Activated CD8-positive, alpha-beta memory T cell treated with anti-CD3 and anti-CD28 coated beads, Interleukin-2, amount 50 U/mL, for 1 hour (primary cell): Measurements from ENCODE around the gene PTPN3.

Source experiments
- DNase-seq: peaks from one replicate; pipeline ENCODE4 v3.0.0-alpha.2; 2020; ENCODE audit errors: extremely low read depth

PTPN3 gene

DNA sequence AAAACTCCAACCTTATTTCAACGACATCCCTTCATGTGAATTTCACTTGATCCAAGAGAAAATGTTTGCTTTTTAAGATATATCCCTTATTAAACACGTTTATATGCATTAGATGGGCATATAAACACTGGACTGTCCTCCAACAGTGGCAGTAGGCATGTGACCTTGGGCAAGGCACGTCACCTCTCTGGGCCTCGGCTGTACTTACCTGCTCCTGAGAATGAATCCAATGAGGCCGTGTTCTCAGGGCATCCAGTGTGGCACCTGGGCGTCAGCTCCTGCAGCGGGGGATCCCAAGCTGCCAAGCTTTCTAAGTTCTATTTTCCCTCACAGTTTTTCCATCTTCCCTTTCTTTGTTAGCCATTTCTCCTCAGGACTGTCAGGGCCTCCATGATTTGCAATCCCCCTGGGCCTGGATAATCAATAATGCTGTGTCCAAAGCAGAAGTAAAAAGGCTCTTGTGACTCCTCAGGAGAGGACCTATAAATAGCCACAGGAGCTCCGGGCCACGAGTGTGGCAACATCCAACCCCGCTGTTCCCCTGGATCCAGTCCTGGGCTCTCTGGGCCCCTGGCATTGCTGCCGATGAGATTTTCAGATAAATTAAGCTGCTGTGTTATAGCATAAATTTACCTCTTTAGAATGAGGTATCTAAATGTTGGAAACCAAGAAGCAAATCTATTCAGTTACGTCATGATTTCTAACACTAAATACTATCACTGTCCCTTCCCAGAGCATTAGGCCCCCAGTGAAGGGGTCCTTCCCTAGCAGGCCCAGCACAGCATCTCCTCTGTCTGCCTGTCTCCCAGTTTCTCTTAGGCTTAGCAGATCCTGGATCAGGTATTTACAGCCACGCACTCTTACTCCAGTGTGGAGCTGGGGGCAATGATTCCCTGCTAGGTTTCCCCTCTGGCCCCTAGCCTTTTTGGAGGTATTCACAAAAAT is 76.8 kb downstream of the PTPN3 start:
- DNase-seq, result no peak

DNA sequence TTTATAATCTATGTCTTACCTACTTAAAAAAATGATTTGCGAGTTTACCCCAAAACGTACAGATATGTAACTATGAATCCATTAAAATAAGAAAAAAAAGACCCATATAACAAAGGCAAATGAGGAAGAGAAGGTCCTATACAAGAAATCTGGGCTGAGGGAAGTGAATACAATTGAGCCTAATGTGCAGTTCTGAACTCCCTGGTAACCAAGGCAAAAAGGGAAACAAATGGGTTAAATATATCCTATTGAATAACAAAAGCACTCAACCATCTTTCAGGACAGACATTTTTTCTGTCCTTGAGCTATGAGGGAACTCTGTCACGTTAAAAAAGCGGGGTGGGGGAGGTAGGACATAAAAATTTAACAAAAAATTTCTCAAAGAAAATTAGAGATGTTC is 78.6 kb downstream of the PTPN3 start:
- DNase-seq, result no peak

DNA sequence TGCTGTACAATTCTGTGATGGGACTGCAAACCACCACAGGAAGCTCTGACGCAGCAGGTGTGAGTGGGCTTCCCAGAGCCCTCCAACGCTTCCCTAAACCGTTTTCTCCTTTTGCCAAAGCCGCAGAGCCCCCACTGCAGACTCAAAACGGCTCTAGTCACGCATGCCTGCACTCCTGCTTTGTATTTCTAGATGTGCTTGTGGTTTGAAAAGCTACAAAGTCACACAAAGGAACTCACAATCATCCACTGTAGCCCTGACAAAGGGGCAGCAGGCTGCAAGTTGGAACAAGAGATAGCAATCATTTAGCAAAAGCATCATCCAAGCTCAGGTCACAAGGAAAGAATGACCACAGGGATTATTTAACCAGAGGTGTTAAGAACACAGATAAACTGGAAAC is 79.3 kb downstream of the PTPN3 start:
- no peak for DNase-seq

DNA sequence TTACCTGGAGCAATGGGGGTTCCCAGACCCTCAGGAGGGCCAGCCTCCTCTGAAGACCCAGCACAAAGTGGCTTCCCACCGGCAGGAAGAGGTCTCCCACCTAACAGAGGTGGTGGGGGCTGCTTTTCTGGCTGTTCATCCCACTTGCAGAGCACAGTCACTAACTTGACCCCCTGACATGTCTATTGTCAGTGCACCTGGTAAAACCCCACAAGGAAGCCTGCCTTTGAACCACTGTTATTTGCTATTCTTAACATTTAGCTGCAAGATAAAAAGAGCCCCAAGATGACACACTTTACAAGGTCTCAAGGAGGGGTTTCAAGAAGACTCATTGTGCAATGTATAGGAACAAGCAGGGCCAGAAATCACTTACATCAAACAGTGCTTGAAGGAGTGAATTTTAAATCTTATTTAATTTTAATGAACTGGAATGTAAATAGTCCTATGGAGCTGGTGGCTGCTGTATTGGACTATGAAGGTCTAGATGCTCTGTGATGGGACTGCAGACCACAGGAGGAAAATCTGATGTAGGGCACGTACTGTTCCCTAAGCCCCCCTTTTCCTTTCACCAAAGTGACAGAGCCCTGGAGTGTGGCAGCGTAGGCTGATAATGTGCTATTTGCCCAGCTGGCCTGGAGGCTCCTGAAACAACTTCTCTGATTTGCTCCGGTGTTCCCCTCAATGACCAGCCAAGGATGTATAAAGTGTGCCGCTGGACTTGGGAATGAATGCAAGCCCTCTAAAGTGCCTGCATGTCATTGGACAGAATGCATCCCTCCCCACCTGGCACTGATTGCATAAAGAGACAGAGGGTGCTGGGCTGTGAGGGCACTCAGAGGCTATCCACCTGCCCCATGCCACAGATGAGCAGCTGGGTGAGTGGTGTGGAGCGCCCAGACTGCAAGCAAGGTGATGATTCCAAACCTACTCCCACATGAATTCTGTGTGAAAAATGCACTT is 80.2 kb downstream of the PTPN3 start:
- DNase-seq, result no peak

DNA sequence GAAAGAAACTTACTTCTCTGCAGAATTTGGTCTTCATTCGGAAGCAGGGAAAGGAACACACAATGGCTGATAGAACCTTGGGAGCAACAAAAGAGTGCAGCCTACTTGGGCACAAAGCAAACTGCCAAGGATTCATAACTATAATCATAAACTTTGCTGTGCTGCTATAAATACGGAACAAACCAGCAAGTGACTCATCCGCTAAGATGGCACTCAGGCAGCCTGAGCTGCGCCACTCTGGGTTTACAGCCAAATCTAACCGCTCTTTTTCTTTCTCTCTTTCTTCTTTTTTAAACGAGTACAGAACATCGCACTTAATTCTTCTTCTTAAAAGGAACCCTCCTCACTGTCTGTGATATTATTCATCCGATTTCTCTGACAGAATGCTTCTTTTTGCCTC is 81.1 kb downstream of the PTPN3 start:
- no peak for DNase-seq

DNA sequence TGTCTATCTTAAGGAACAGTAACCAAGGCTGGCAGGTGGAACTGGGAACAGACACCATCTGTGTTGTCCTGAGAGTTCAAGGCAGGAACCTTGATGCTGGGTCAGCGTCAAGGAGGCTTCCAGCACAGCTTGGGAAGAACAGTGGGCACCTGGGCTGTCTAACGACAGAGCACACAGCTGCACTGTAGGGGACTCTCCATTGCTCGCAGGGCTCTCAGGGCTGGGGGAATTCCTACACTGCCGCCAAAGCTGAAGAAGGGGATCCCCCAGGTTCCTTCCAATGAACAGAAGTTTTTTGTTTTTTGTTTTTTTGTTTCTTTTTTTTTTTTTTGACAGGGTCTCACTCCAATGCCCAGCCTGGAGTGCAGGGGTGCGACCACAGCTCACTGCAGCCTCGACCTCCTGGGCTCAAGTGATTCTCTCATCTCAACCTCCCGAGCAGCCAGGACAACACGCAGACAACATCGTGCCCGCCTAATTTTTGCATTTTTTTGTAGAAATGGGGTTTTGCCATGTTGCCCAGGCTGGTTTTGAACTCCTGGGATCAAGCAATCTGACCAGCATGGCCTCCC is 81.9 kb downstream of the PTPN3 start:
- no peak for DNase-seq

DNA sequence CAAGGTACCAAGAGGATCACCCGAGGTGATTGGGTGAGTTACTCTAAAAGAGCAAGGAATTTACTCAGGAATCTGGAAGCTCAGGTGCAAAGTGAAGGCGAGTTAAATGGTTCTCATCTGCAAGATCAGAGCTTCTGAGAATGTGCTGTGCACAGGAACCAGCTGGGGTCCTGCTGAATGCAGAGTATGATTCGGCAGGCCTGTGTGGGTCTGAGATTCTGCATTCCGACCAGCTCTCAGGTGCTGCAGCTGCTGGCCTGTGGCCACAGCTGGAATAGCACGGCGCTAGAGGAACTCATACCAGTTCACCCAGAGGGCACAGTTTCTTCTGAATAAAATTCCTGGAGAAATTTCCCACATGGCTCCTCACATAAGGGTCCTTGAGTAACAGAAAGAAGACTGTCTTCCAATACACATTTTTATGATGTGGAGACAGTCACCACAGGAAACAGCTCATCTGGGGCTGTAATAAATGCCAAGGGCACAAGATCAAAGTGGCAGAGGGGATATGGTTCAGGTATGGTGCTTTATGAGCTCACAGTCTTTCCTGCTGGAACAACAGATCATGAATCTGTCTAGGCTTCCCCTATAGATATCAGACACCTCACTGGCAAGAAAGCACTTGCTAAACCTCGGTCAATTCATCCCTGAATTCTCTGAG is 83.9 kb downstream of the PTPN3 start:
- no peak for DNase-seq

DNA sequence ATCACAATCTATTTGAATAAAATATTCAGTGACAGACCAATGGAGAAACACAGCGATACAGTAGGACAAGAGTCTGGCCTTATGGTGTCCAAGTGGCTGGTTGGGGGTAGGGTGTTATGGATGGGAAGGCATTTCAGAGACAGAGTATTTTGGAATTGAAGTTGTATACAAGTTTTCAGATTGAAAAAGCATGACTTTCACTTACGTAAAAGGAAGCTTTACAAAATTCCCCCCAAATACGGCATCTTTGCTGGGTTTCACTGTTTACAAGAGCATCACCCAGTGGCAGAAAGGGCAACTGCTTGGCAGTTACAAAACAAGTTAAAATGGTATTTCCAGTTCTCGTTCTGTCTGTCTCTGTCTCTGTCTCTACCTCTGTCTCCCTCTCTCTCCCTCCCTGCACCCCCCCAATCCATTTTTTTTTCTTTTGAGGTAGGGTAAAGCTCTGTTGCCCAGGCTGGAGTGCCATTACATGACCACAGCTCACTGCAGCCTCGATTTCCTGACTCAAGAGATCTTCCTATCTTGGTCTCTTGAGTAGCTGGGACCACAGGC is 86.2 kb downstream of the PTPN3 start:
- no peak for DNase-seq

DNA sequence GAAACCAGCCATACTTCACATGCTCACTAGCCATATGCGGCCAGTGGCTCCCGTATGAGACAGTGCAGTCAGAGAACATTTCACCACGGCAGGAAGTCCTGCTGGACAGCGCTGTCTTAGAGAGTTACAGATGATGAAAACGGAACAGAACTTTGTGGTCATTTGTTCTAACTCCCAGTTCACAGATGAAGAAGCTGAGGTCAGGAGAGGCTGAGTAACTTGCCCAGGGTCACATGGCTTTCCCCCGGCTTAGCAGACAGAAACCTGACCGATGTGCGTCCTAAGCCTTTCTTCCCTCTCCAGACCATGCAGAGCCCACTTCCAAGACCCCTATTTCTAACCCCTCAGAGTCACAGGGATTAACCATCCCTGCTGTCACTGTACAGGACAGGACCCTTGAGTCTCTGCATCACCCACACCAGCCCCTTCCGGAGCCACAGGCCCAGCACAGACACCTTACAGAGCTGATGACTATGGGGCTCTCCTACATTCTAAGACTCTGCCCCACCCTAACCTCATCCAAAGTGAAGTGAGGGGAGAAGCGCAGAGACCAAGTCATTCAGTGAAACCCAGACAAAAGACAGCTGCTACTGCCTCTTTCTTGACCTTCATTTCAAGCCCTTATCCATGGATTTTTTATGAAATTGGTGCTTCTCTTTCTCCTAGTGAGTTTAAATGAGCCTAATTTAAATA is 86.9 kb downstream of the PTPN3 start:
- no peak for DNase-seq

DNA sequence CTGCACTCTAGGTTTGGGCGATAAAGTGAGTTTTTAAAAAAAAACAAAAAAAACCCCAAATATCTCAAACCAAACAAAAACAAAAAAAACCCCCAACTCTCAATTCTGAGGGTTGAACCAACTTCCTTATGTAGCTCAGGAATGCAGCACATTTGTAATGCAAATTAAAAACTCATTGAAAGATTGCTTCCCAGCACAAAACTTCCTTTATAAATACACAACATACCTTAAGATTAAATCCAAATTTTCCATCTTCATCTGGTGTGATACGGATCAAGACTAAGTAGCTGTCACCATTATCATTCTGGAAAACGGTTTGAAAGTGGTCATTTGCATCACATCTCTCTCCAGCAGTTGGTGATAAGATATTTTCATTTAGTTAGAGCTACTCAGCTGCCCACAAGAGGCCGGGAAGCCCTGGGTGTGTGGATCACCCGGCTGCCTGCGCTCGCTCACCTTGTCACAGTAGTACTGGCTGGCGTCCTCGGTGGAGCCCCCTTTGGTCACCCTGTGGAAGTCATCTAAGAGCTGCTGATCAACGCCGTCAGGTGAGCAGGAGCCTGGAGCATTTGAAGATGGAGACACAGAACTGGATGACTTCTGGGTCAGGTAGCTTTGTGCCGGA is 88.2 kb downstream of the PTPN3 start:
- DNase-seq, result no peak

DNA sequence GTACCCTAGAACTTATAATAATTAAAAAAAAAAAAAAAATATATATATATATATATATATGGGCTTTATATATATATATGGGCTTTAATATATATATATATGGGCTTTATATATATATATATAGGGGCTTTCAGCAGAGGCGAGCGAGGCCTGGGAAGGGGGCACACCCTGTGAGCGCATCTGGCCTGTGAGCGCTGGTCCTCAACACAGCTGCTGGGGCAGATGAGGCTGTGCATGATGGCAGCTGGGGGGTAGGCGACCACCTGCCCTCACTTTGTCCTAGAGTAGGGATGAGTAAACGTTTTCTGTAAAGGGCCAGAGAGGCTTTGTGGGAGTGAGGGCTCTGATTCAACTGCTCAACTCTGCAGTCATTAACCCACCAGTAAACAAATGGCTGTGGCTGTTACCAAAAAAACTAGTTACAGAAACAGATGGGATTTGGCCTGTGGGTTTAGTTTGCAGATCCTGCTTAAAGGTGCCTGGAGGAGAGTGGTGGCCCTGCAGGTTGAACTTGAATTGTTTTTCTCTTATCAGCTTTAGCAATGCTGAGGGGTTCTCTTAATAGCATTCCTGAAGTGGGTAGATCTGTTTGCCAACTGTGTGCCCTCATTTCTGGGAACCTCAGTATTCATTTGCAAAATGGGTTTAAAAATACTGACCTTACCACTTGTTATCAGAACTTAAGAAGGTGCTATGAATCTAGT is 89.2 kb downstream of the PTPN3 start:
- DNase-seq, result no peak

DNA sequence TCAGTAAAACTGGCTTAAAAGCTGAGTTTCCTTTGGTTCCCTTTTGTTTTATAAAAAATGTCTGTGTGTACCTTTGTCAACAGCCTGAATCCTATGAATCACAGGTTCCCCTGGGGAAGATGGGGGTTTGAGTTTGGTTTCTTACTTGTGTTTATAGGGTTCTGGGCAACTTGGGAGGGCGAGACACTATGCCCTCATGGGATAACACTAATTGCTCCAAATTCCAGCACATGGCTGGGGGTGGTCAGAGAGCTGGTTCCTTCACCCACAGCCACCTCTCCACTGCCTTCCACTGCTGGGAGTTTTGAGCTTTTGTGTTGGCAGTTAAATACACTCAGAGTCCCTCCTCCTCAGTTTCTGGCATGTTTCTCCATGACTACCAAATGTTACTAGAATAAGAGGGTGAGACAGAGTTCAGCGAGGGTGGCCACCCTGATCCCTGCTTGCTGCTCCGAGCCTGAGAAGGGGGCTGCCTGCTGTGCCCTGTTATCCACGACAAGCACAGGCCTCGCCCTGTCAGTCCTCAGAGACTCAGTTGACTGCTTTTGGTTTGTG is 94.3 kb downstream of the PTPN3 start:
- DNase-seq, result no peak

DNA sequence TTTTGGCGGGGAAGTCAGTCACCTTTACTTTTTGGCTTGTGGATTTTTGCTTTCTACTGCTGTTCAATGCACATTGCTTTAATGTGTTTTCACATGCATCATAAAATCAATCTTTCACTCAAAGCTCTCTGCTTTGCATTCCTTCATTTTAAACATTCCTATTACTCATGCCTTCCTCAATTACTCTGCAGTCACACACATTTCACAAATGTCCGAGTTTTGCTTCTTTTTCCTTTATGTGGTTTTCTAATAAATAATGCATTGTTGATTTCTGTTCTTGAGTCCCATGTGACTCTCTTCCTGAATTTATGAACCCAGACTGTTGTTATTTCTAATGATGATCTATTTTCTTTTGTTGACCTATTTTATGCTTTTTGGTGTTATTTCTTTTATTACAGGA is 95.0 kb downstream of the PTPN3 start:
- DNase-seq, result no peak

DNA sequence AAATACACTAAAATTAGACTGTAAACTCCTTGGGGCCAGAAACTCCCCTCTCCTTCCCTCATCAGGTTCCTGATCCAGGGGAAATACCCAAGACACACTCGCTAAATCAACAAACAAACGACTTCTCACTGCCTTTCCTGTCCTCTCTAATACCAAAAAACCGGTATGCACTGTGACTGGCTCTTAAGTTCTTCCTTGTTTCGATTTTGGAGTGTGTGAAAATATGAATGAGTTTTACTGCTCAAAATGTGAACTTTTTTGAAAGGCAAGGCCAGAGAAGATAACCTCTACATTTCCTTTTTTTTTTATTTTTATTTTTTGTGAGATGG is 96.2 kb downstream of the PTPN3 start:
- no peak for DNase-seq

DNA sequence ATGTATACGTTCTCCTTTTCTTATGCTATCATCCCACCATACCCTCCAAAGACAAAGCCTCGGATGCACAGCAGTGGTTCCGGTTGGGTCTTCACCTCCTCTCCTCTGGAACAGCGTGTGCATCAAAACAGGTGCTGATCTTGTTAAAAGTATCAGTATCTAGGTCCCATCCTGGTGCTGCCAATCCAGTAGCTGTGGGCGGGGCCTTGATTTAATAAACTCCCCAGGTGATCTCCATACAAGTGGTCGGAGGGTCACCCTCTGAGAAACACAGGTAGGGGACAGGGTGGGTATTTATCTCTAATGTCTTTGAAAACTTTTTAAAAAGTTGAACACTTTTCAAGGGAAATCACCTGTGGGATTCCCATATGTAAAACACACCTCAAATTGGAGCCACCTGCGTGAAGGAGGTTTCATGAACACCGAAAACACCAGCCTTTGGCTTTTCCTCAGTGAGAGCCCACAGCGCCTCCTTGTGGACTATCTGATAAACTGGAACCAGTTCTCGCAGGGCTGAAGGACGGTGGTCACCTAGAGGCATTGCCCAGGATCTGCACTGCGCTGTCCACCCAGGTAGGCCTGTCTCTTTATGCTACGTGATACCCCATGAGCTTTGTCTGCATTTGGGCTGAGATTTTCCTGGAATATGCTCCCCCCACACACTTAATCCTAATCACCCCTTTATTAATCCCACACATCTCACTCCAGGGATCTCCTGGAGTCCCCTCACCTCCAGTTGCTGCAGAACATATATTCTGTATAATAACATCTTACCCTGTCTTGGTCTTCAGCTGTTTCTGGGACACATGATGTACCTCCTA is 96.7 kb downstream of the PTPN3 start:
- DNase-seq, result no peak

DNA sequence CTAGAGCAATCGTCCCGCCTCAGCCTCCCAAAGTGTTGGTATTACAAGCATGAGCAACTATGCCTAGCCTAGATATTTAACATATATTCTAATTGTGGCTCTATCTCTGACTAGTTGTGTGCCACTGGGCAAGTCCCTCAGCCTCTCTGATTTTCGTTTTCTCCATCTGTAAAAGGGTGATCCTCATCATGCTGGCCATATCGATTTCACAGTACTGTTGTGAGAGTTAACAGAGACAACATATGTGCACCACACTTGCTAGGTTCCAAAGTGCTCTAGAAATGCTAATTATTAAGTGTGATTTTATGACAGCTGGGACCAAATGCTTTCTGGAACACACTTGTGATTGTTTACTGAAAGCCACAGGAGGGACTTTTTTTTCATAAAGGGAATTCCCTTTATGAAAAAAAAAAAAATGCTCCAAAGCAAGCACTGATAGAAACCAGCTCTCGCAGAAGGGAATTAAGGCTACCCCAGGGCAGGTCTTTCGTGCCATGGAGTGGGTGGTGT is 98.8 kb downstream of the PTPN3 start:
- DNase-seq, result no peak

DNA sequence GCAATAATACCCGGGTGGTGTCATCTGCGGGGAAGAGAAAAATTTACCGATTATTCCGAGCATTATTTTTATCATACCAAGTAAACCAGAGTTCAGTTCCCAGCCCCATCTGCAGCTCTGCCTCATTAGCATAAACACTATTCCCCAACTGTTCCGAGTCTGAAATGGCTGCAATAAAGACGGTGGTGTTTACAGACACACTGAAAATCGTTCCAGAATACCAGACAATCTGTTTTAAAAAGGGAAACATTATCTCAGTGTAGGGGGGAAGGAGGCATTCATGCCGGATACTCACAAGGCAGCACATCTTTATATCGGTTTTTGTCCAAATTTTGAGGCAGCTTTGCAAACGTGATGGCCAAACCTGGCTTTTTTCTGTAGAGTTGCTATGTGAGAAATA is 106.9 kb downstream of the PTPN3 start:
- DNase-seq, result no peak

DNA sequence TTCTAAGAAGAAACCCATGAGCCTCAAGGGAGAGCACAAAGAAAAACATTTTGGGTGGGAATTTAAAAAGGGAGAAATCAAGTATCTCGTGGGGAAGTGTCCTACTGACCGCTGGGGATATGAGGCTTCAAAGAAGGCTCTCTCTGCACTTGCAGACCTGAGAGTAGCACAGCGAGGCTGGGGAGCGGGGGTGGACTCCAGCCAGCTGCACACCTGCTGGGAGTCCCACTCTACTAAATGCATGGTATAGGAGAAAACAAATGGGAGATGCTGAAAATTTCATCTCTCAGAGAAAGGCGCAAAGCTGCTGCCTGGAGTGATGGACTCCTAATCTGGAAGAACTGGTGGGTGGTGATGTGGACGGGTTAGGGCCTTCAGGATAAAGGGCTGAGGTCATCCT is 110.3 kb downstream of the PTPN3 start:
- no peak for DNase-seq

DNA sequence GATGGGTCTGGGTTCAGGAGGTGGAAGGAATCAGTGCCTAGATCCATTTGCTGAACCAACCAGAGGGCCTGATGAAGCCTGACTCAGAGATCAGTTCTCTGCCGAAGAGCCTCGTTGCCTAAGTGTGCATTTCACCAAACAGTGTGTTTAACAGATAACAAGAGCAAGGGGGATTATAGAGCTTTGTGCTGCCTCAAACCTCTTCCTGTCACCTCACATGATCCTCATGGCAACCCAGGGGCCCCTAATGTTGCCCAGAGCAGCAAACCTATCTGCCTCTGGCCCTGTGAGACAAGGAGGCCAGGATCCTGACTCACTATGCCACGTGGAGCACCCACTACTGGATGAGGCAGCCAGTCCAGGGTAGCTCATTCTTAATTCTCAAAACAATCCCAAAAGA is 110.9 kb downstream of the PTPN3 start:
- DNase-seq, result no peak
